Natural killer cell treated with Interleukin-12 subunit alpha and Interleukin-12 subunit beta and Interleukin-15 and Interleukin-18, amount 100 ng/mL, for 72 hours (primary cell): ENCODE data around the gene CCDC148. TPM values are rescaled to one million over a fixed set of nuclear protein-coding genes. Genes with fewer than 3 reads are reported as not detected.
A peak's percentile ranks its signal among the peaks of the same experiment; 100 is the strongest.
"Not testable (repeated sequence)": the region's sequence is repeated elsewhere in the genome, so short reads cannot be mapped to it uniquely, and the experiment has no call there.

Experiments
- ATAC-seq, 2 donors: fragments of 150-1000 bp; cut with Tn5 transposase in 1 of 2; sonication (Bioruptor Pico), chemical (Tn5 transposase) in 1 of 2; 2 replicates each; pipeline ENCODE4 v1.10.0; 2021
- DNase-seq: peaks from one replicate; pipeline ENCODE4 v3.0.0; 2022; ENCODE audit warnings: low spot score
- H3K27ac Mint-ChIP-seq, 2 donors: 1 replicate in 1 of 2; 2 replicates in 1 of 2; pipeline ENCODE4 v1.8.0; 2022; ENCODE audit warnings: mixed read lengths in 2 of 2, mild to moderate bottlenecking in 1 of 2, moderate library complexity in 1 of 2
- H3K27me3 Mint-ChIP-seq, 2 donors: 1 replicate in 1 of 2; 2 replicates in 1 of 2; pipeline ENCODE4 v1.8.0; 2022; ENCODE audit warnings: mixed read lengths in 2 of 2
- H3K36me3 Mint-ChIP-seq: one replicate; pipeline ENCODE4 v1.8.0; 2022; ENCODE audit warnings: mixed read lengths
- H3K4me1 Mint-ChIP-seq, 2 donors: 1 replicate in 1 of 2; 2 replicates in 1 of 2; pipeline ENCODE4 v1.8.0; 2022; ENCODE audit warnings: low read depth in 2 of 2, mixed read lengths in 2 of 2, mild to moderate bottlenecking in 1 of 2
- H3K4me3 Mint-ChIP-seq: one replicate; pipeline ENCODE4 v1.8.0; 2022; ENCODE audit warnings: mixed read lengths
- H3K9me3 Mint-ChIP-seq: 2 replicates; pipeline ENCODE4 v1.8.0; 2022; ENCODE audit warnings: mixed read lengths
- total RNA-seq, 2 donors: library from RNA; stranded (reverse); gene quantifications; one replicate each; pipeline ENCODE4 v1.2.3, GENCODE V29; 2022

CCDC148 gene
- total RNA-seq, 2 donors from 2014 or later = not detected

- Mint-ChIP-seq H3K4me3 (no peak overlapping the region), H3K27me3 (no peaks in the 10 kb centered on the region), H3K9me3 (no peaks in the 10 kb centered on the region), H3K27ac (no peak overlapping the region), H3K36me3 (no peaks in the 10 kb centered on the region), H3K4me1 (no peaks in the 10 kb centered on the region)
- DNase-seq (no peak), ATAC-seq (no peak)
Observed at GRCh38 chr2:158339513-158339912, 117.0 kb downstream of the CCDC148 start.

- Mint-ChIP-seq H3K4me1 (no peaks in the 10 kb centered on the region), H3K9me3 (peaks cover 9% of the 10 kb centered on the region), H3K27me3 (no peaks in the 10 kb centered on the region), H3K4me3 (no peak overlapping the region), H3K27ac (no peak overlapping the region), H3K36me3 (peaks cover 6% of the 10 kb centered on the region)
- ATAC-seq = no peak
- no peak for DNase-seq
Observed at GRCh38 chr2:158337018-158337417, 119.5 kb downstream of the CCDC148 start.

GRCh38 chr2:158331799-158332198 is 124.8 kb downstream of the CCDC148 start:
- H3K4me3 Mint-ChIP-seq, H3K36me3 Mint-ChIP-seq, DNase-seq, H3K27me3 Mint-ChIP-seq, ATAC-seq, H3K4me1 Mint-ChIP-seq, H3K27ac Mint-ChIP-seq: not testable (repeated sequence)
- peaks cover 21% of the 10 kb centered on the region for H3K9me3 Mint-ChIP-seq

GRCh38 chr2:158325782-158326340 is 130.7 kb downstream of the CCDC148 start:
- H3K27me3 Mint-ChIP-seq = no peaks in the 10 kb centered on the region

GRCh38 chr2:158325031-158325781 is 131.3 kb downstream of the CCDC148 start:
- Mint-ChIP-seq H3K36me3 (no peaks in the 10 kb centered on the region), H3K27ac (no peak overlapping the region), H3K4me1 (no peaks in the 10 kb centered on the region), H3K9me3 (no peaks in the 10 kb centered on the region), H3K27me3 (no peaks in the 10 kb centered on the region), H3K4me3 (no peak overlapping the region)
- ATAC-seq (no peak), DNase-seq (no peak)

More at GRCh38 chr2:158325782-158326340, 130.7 kb downstream of the CCDC148 start:
- Mint-ChIP-seq H3K9me3 (peaks cover 4% of the 10 kb centered on the region), H3K4me3 (no peak overlapping the region), H3K27ac (no peak overlapping the region), H3K4me1 (no peaks in the 10 kb centered on the region), H3K36me3 (no peaks in the 10 kb centered on the region)
- no peak for DNase-seq
- ATAC-seq = no peak

- Mint-ChIP-seq H3K9me3 (no peaks in the 10 kb centered on the region), H3K27ac (no peak overlapping the region), H3K4me3 (no peak overlapping the region), H3K4me1 (no peaks in the 10 kb centered on the region), H3K36me3 (no peaks in the 10 kb centered on the region), H3K27me3 (no peaks in the 10 kb centered on the region)
- DNase-seq (no peak), ATAC-seq (no peak)
Observed at GRCh38 chr2:158323381-158323780, 133.2 kb downstream of the CCDC148 start.

- Mint-ChIP-seq H3K9me3 (no peaks in the 10 kb centered on the region), H3K4me1 (no peaks in the 10 kb centered on the region), H3K27me3 (no peaks in the 10 kb centered on the region), H3K27ac (no peak overlapping the region), H3K4me3 (no peak overlapping the region), H3K36me3 (no peaks in the 10 kb centered on the region)
- no peak for ATAC-seq
- DNase-seq = no peak
Observed at GRCh38 chr2:158321264-158321663, 135.3 kb downstream of the CCDC148 start.

- no peak for DNase-seq
- Mint-ChIP-seq H3K9me3 (no peaks in the 10 kb centered on the region), H3K4me3 (no peak overlapping the region), H3K4me1 (no peaks in the 10 kb centered on the region), H3K27ac (no peak overlapping the region), H3K27me3 (no peaks in the 10 kb centered on the region), H3K36me3 (no peaks in the 10 kb centered on the region)
- no peak for ATAC-seq
Observed at GRCh38 chr2:158319269-158319668, 137.3 kb downstream of the CCDC148 start.

- Mint-ChIP-seq H3K27me3 (no peaks in the 10 kb centered on the region), H3K9me3 (no peaks in the 10 kb centered on the region), H3K4me3 (no peak overlapping the region), H3K27ac (no peak overlapping the region), H3K4me1 (no peaks in the 10 kb centered on the region), H3K36me3 (no peaks in the 10 kb centered on the region)
- DNase-seq (no peak), ATAC-seq (peak in 1 of 2 donors; percentile 20)
Observed at GRCh38 chr2:158317642-158318041, 138.9 kb downstream of the CCDC148 start.

- no peak overlapping the region for H3K27ac Mint-ChIP-seq
- ATAC-seq = no peak
- no peaks in the 10 kb centered on the region for H3K27me3 Mint-ChIP-seq
- DNase-seq = no peak
- no peaks in the 10 kb centered on the region for H3K36me3 Mint-ChIP-seq
- H3K4me3 Mint-ChIP-seq = no peak overlapping the region
- no peaks in the 10 kb centered on the region for H3K9me3 Mint-ChIP-seq
- H3K4me1 Mint-ChIP-seq = no peaks in the 10 kb centered on the region
Observed at GRCh38 chr2:158315803-158316414, 140.6 kb downstream of the CCDC148 start.

GRCh38 chr2:158315000-158315399 is 141.6 kb downstream of the CCDC148 start:
- Mint-ChIP-seq H3K4me1 (no peaks in the 10 kb centered on the region), H3K36me3 (no peaks in the 10 kb centered on the region), H3K27me3 (no peaks in the 10 kb centered on the region), H3K27ac (no peak overlapping the region), H3K4me3 (no peak overlapping the region), H3K9me3 (no peaks in the 10 kb centered on the region)
- ATAC-seq (no peak), DNase-seq (no peak)

- DNase-seq (no peak), ATAC-seq (no peak)
- Mint-ChIP-seq H3K9me3 (no peaks in the 10 kb centered on the region), H3K4me1 (no peaks in the 10 kb centered on the region), H3K27ac (no peak overlapping the region), H3K36me3 (no peaks in the 10 kb centered on the region), H3K27me3 (no peaks in the 10 kb centered on the region), H3K4me3 (no peak overlapping the region)
Observed at GRCh38 chr2:158313734-158314133, 142.8 kb downstream of the CCDC148 start.

- no peaks in the 10 kb centered on the region for H3K9me3 Mint-ChIP-seq
- H3K36me3 Mint-ChIP-seq = no peaks in the 10 kb centered on the region
- H3K4me1 Mint-ChIP-seq = no peaks in the 10 kb centered on the region
- DNase-seq (no peak), ATAC-seq (no peak)
- no peak overlapping the region for H3K4me3 Mint-ChIP-seq
- no peaks in the 10 kb centered on the region for H3K27me3 Mint-ChIP-seq
- no peak overlapping the region for H3K27ac Mint-ChIP-seq
Observed at GRCh38 chr2:158312981-158313380, 143.6 kb downstream of the CCDC148 start.

- H3K36me3 Mint-ChIP-seq, H3K27ac Mint-ChIP-seq, H3K9me3 Mint-ChIP-seq, H3K4me1 Mint-ChIP-seq, DNase-seq, H3K27me3 Mint-ChIP-seq, ATAC-seq, H3K4me3 Mint-ChIP-seq: not testable (repeated sequence)
Observed at GRCh38 chr2:158310407-158310806, 146.1 kb downstream of the CCDC148 start.
